AG09309 (cell line): ENCODE measurements around the gene MAP7D3.

Experiments
- DNase-seq: peaks from one replicate; pipeline ENCODE4 v3.0.0-alpha.2; 2010; ENCODE audit warnings: low read depth
- H3K4me3 ChIP-seq: 2 replicates; pipeline ENCODE4 v1.5.1; 2011; ENCODE audit warnings: mild to moderate bottlenecking, low read depth, low read length, moderate library complexity; ENCODE audit not compliant: control insufficient read depth
- CTCF ChIP-seq: IDR thresholded peaks from 2 replicates; pipeline ENCODE4 v1.5.1; 2011; ENCODE audit warnings: mild to moderate bottlenecking, low read depth, low read length, inconsistent platforms; ENCODE audit not compliant: insufficient read depth, control insufficient read depth; ENCODE audit errors: missing control alignments

Gene MAP7D3

GRCh38 chrX:136195247-136195646 lies 56.0 kb downstream of the MAP7D3 start:
- TF ChIP-seq CTCF = no peak
- H3K4me3 ChIP-seq = no peak overlapping the region
- no peak for DNase-seq

- no peak for DNase-seq
- no peak for TF ChIP-seq CTCF
- H3K4me3 ChIP-seq = no peak overlapping the region
Measured at GRCh38 chrX:136194536-136194935, 56.7 kb downstream of the MAP7D3 start.

GRCh38 chrX:136193771-136194170 lies 57.4 kb downstream of the MAP7D3 start:
- no peak for DNase-seq
- H3K4me3 ChIP-seq = no peak overlapping the region
- no peak for TF ChIP-seq CTCF

- no peak for TF ChIP-seq CTCF
- no peak overlapping the region for H3K4me3 ChIP-seq
- DNase-seq = no peak
Measured at GRCh38 chrX:136192839-136193414, 58.3 kb downstream of the MAP7D3 start.

- no peak for DNase-seq
- no peak overlapping the region for H3K4me3 ChIP-seq
- no peak for TF ChIP-seq CTCF
Measured at GRCh38 chrX:136192135-136192534, 59.1 kb downstream of the MAP7D3 start.

GRCh38 chrX:136191171-136191570 lies 60.0 kb downstream of the MAP7D3 start:
- DNase-seq = no peak
- no peak overlapping the region for H3K4me3 ChIP-seq
- no peak for TF ChIP-seq CTCF

GRCh38 chrX:136190038-136190713 lies 61.0 kb downstream of the MAP7D3 start:
- no peak for DNase-seq
- TF ChIP-seq CTCF = no peak
- no peak overlapping the region for H3K4me3 ChIP-seq
